KMS-11 (cell line): ENCODE measurements around the gene VENTX.

ENCODE experiments used
- H2AFZ ChIP-seq: fragments of 200-600 bp; sonication (generic); 2 replicates; pipeline ENCODE4 v1.6.1; 2016; ENCODE audit warnings: antibody characterized with exemption, mixed run types, low read depth
- H3K27ac ChIP-seq: fragments of 200-600 bp; sonication (generic); 2 replicates; pipeline ENCODE4 v1.6.1; 2016; ENCODE audit warnings: mild to moderate bottlenecking, mixed run types
- H3K27me3 ChIP-seq: fragments of 200-600 bp; sonication (generic); 2 replicates; pipeline ENCODE4 v1.6.1; 2017; ENCODE audit warnings: mild to moderate bottlenecking, low read depth, mixed run types, moderate library complexity; ENCODE audit not compliant: insufficient read depth
- H3K36me3 ChIP-seq: fragments of 200-600 bp; sonication (generic); 2 replicates; pipeline ENCODE4 v1.6.1; 2017; ENCODE audit warnings: mild to moderate bottlenecking, mixed run types; ENCODE audit not compliant: insufficient read depth
- H3K4me1 ChIP-seq: fragments of 200-600 bp; sonication (generic); 2 replicates; pipeline ENCODE4 v1.6.1; 2016; ENCODE audit warnings: mild to moderate bottlenecking, low read depth, mixed run types; ENCODE audit not compliant: poor library complexity, severe bottlenecking
- H3K4me2 ChIP-seq: fragments of 200-600 bp; sonication (generic); 2 replicates; pipeline ENCODE4 v1.7.0; 2016; ENCODE audit warnings: mild to moderate bottlenecking, mixed run types
- H3K4me3 ChIP-seq: fragments of 200-600 bp; sonication (generic); IDR thresholded peaks from 2 replicates; pipeline ENCODE4 v1.6.1; 2017; ENCODE audit warnings: low read depth, low read length, mixed read lengths; ENCODE audit not compliant: insufficient read depth
- H3K79me2 ChIP-seq: fragments of 200-600 bp; sonication (generic); 2 replicates; pipeline ENCODE4 v1.6.1; 2016; ENCODE audit warnings: low read depth, mixed run types; ENCODE audit not compliant: insufficient read depth
- H3K9ac ChIP-seq: fragments of 200-600 bp; sonication (generic); 2 replicates; pipeline ENCODE4 v1.6.1; 2016; ENCODE audit warnings: mild to moderate bottlenecking, mixed run types
- H4K20me1 ChIP-seq: fragments of 200-600 bp; sonication (generic); 2 replicates; pipeline ENCODE4 v1.6.1; 2016; ENCODE audit warnings: mild to moderate bottlenecking, mixed run types; ENCODE audit not compliant: insufficient read depth
- CTCF ChIP-seq: fragments of 200-600 bp; sonication (generic); conservative IDR thresholded peaks from 2 replicates; pipeline ENCODE4 v1.6.1; 2017; ENCODE audit warnings: low read depth, mild to moderate bottlenecking, antibody characterized with exemption, low read length, moderate library complexity, mixed read lengths

The VENTX gene

GRCh38 chr10:133226251-133226808, 11.3 kb upstream of the VENTX start:
- Histone ChIP-seq H3K4me1 (no peaks in the 10 kb centered on the region), H3K9ac (no peak overlapping the region), H3K79me2 (no peaks in the 10 kb centered on the region), H3K36me3 (no peaks in the 10 kb centered on the region), H3K4me2 (no peak overlapping the region), H2AFZ (no peak overlapping the region), H3K4me3 (no peak overlapping the region), H4K20me1 (no peaks in the 10 kb centered on the region), H3K27me3 (peaks cover 48% of the 10 kb centered on the region), H3K27ac (no peak overlapping the region)
- no peak for TF ChIP-seq CTCF

GRCh38 chr10:133227256-133227655, 10.4 kb upstream of the VENTX start:
- no peaks in the 10 kb centered on the region for H3K4me1 ChIP-seq
- no peak overlapping the region for H3K9ac ChIP-seq
- no peak overlapping the region for H2AFZ ChIP-seq
- no peak overlapping the region for H3K4me2 ChIP-seq
- no peaks in the 10 kb centered on the region for H3K79me2 ChIP-seq
- no peak overlapping the region for H3K27ac ChIP-seq
- no peaks in the 10 kb centered on the region for H3K36me3 ChIP-seq
- no peak overlapping the region for H3K4me3 ChIP-seq
- TF ChIP-seq CTCF, result no peak
- H4K20me1 ChIP-seq, result no peaks in the 10 kb centered on the region
- H3K27me3 ChIP-seq, result peaks cover 48% of the 10 kb centered on the region

- H4K20me1 ChIP-seq, result no peaks in the 10 kb centered on the region
- H3K36me3 ChIP-seq, result no peaks in the 10 kb centered on the region
- H3K79me2 ChIP-seq, result no peaks in the 10 kb centered on the region
- H2AFZ ChIP-seq, result no peak overlapping the region
- no peak for TF ChIP-seq CTCF
- no peak overlapping the region for H3K4me3 ChIP-seq
- H3K27me3 ChIP-seq, result peaks cover 58% of the 10 kb centered on the region; the same call in 1 of the 2 replicates
- no peak overlapping the region for H3K27ac ChIP-seq
- no peak overlapping the region for H3K9ac ChIP-seq
- H3K4me2 ChIP-seq, result no peak overlapping the region
- H3K4me1 ChIP-seq, result no peaks in the 10 kb centered on the region
Observed at GRCh38 chr10:133229265-133230043, 8.2 kb upstream of the VENTX start.

- Histone ChIP-seq H3K4me2 (no peak within 1 kb of the TSS), H3K27me3 (peaks cover 52% of the 10 kb centered on the region; the same call in 1 of the 2 replicates), H3K36me3 (no peaks in the 10 kb centered on the region), H4K20me1 (no peaks in the 10 kb centered on the region), H2AFZ (no peak within 1 kb of the TSS), H3K79me2 (no peaks in the 10 kb centered on the region), H3K9ac (no peak within 1 kb of the TSS), H3K4me3 (no peak within 1 kb of the TSS), H3K4me1 (no peaks in the 10 kb centered on the region), H3K27ac (no peak within 1 kb of the TSS)
- no peak for TF ChIP-seq CTCF
Observed at GRCh38 chr10:133230044-133230361, 7.7 kb upstream of the VENTX start, which contains the start of gene UTF1. Gene UTF1, plus strand, starts transcription at chr10:133230217. Its CDS starts 72 bp downstream, at chr10:133230289.
